Endothelial cell (in vitro differentiated cells): ENCODE data around the gene DDI2. TPM values are rescaled to one million over a fixed set of nuclear protein-coding genes. Genes with fewer than 3 reads are reported as not detected.
"Not testable (repeated sequence)": the region's sequence is repeated elsewhere in the genome, so short reads cannot be mapped to it uniquely, and the experiment has no call there.

Source experiments
- DNase-seq: peaks from one replicate; pipeline ENCODE4 v3.0.0; 2021; ENCODE audit warnings: low spot score
- H3K27ac Mint-ChIP-seq: one replicate; pipeline ENCODE4 v1.8.0; 2021; ENCODE audit warnings: mixed read lengths, inconsistent platforms; ENCODE audit not compliant: unreplicated experiment
- H3K27me3 Mint-ChIP-seq: one replicate; pipeline ENCODE4 v1.8.0; 2021; ENCODE audit warnings: mild to moderate bottlenecking, moderate library complexity, mixed read lengths, inconsistent platforms; ENCODE audit not compliant: unreplicated experiment
- H3K36me3 Mint-ChIP-seq: one replicate; pipeline ENCODE4 v1.8.0; 2021; ENCODE audit warnings: mild to moderate bottlenecking, low read depth, mixed read lengths, inconsistent platforms; ENCODE audit not compliant: unreplicated experiment
- H3K4me1 Mint-ChIP-seq: one replicate; pipeline ENCODE4 v1.8.0; 2021; ENCODE audit warnings: mild to moderate bottlenecking, mixed read lengths, inconsistent platforms; ENCODE audit not compliant: unreplicated experiment
- H3K4me3 Mint-ChIP-seq: one replicate; pipeline ENCODE4 v1.8.0; 2021; ENCODE audit warnings: mild to moderate bottlenecking, mixed read lengths, inconsistent platforms; ENCODE audit not compliant: unreplicated experiment
- H3K9me3 Mint-ChIP-seq: one replicate; pipeline ENCODE4 v1.8.0; 2021; ENCODE audit warnings: mixed read lengths, inconsistent platforms; ENCODE audit not compliant: unreplicated experiment
- CTCF ChIP-seq: fragments of 200-600 bp; sonication (generic); IDR thresholded peaks from one replicate; pipeline ENCODE4 v1.5.0; 2021; ENCODE audit warnings: antibody characterized with exemption; ENCODE audit not compliant: unreplicated experiment
- total RNA-seq: library from RNA; stranded (reverse); fragmentation: NEBNext Ultra II Directional; extraction: Animal tissue kit (Norgen Biotek cat#: 25700); gene quantifications from one replicate; pipeline ENCODE4 v1.2.1, GENCODE V29; 2021; ENCODE audit not compliant: unreplicated experiment

The DDI2 gene
- total RNA-seq, 1 donor from 2014 or later = 24.0 TPM

GRCh38 chr1:15595809-15596617, 21.2 kb upstream of the DDI2 start:
- no peak for TF ChIP-seq CTCF
- no peak overlapping the region for H3K4me3 Mint-ChIP-seq
- no peak for DNase-seq
- no peak overlapping the region for H3K27ac Mint-ChIP-seq
- no peaks in the 10 kb centered on the region for H3K9me3 Mint-ChIP-seq
- no peaks in the 10 kb centered on the region for H3K36me3 Mint-ChIP-seq
- no peaks in the 10 kb centered on the region for H3K4me1 Mint-ChIP-seq
- peaks cover 6% of the 10 kb centered on the region for H3K27me3 Mint-ChIP-seq

GRCh38 chr1:15598436-15598835, 18.8 kb upstream of the DDI2 start:
- no peak for TF ChIP-seq CTCF
- no peak overlapping the region for H3K4me3 Mint-ChIP-seq
- peaks cover 8% of the 10 kb centered on the region for H3K27me3 Mint-ChIP-seq
- peaks cover 2% of the 10 kb centered on the region for H3K4me1 Mint-ChIP-seq
- no peaks in the 10 kb centered on the region for H3K9me3 Mint-ChIP-seq
- no peak for DNase-seq
- no peak overlapping the region for H3K27ac Mint-ChIP-seq
- H3K36me3 Mint-ChIP-seq = no peaks in the 10 kb centered on the region

GRCh38 chr1:15603050-15603965, 13.9 kb upstream of the DDI2 start:
- no peak for TF ChIP-seq CTCF
- Mint-ChIP-seq H3K4me1 (peaks cover 2% of the 10 kb centered on the region), H3K36me3 (no peaks in the 10 kb centered on the region), H3K9me3 (no peaks in the 10 kb centered on the region), H3K27me3 (peaks cover 7% of the 10 kb centered on the region), H3K27ac (peak overlapping the region; percentile 85), H3K4me3 (peak overlapping the region; percentile 84)
- peak; percentile 91 for DNase-seq

GRCh38 chr1:15603966-15604282, 13.3 kb upstream of the DDI2 start:
- Mint-ChIP-seq H3K4me3 (peak overlapping the region; percentile 84), H3K27ac (peak overlapping the region; percentile 85)
- H3K27me3 Mint-ChIP-seq, DNase-seq, H3K36me3 Mint-ChIP-seq, H3K9me3 Mint-ChIP-seq, H3K4me1 Mint-ChIP-seq: not testable (repeated sequence)

- H3K9me3 Mint-ChIP-seq, H3K36me3 Mint-ChIP-seq, H3K4me1 Mint-ChIP-seq, DNase-seq, H3K27me3 Mint-ChIP-seq: not testable (repeated sequence)
- H3K4me3 Mint-ChIP-seq = peak overlapping the region; percentile 84
- H3K27ac Mint-ChIP-seq = peak overlapping the region; percentile 85
Measured at GRCh38 chr1:15604400-15604799, 12.9 kb upstream of the DDI2 start.
